OCI-LY7 (cell line): ENCODE results near the gene DFFB. TPM values are rescaled to one million over a fixed set of nuclear protein-coding genes. Genes with fewer than 3 reads are reported as not detected.

Source experiments
- BruUV-seq: library from RNA; stranded (reverse); fragments of 400-500 nt; replicated peaks from 2 replicates; lab custom pipeline; 2021; lab: Mats Ljungman, UMichigan
- CTCF ChIA-PET: fragments of 300-600 bp; sonication (Branson Sonifier 250); formaldehyde crosslinking; loops from one replicate; lab custom pipeline; 2022; ENCODE audit warnings: antibody characterized with exemption; ENCODE audit not compliant: unreplicated experiment; lab: Charles Lee
- POLR2A ChIA-PET: fragments of 300-600 bp; sonication (Branson Sonifier 250); formaldehyde crosslinking; loops from one replicate; lab custom pipeline; 2022; ENCODE audit warnings: antibody characterized with exemption; lab: Charles Lee
- DNase-seq: peaks from one replicate; pipeline ENCODE4 v3.0.0-alpha.2; 2015; ENCODE audit warnings: low spot score
- H2AFZ ChIP-seq: fragments of 200-600 bp; sonication (generic), shearing (Covaris generic); 2 replicates; pipeline ENCODE4 v1.6.1; 2014; ENCODE audit warnings: mild to moderate bottlenecking, antibody characterized with exemption, low read length, moderate library complexity
- H3K27ac ChIP-seq: fragments of 200-600 bp; sonication (generic); 2 replicates; pipeline ENCODE4 v1.5.1; 2014; ENCODE audit warnings: mixed run types, low read depth, mild to moderate bottlenecking, moderate library complexity, low read length, inconsistent platforms; ENCODE audit not compliant: poor library complexity, severe bottlenecking
- H3K36me3 ChIP-seq: fragments of 200-600 bp; sonication (generic); 2 replicates; pipeline ENCODE4 v1.6.1; 2014; ENCODE audit warnings: mild to moderate bottlenecking, antibody characterized with exemption, low read length, moderate library complexity, mixed read lengths; ENCODE audit not compliant: insufficient read depth
- H3K4me1 ChIP-seq: fragments of 200-600 bp; sonication (generic); 2 replicates; pipeline ENCODE4 v1.5.1; 2014; ENCODE audit warnings: mild to moderate bottlenecking, low read length; ENCODE audit not compliant: insufficient read depth, poor library complexity, severe bottlenecking
- H3K4me2 ChIP-seq: fragments of 200-600 bp; sonication (generic); 2 replicates; pipeline ENCODE4 v1.6.1; 2014; ENCODE audit warnings: mild to moderate bottlenecking, low read length
- H3K4me3 ChIP-seq: fragments of 200-600 bp; sonication (generic); 2 replicates; pipeline ENCODE4 v1.5.1; 2014; ENCODE audit warnings: mild to moderate bottlenecking, low read depth, low read length; ENCODE audit not compliant: poor library complexity, severe bottlenecking
- H3K79me2 ChIP-seq: fragments of 200-600 bp; sonication (generic); 2 replicates; pipeline ENCODE4 v1.6.1; 2016; ENCODE audit warnings: low read depth, mild to moderate bottlenecking, low read length, moderate library complexity, mixed read lengths; ENCODE audit not compliant: insufficient read depth
- H3K9me2 ChIP-seq: fragments of 200-600 bp; sonication (generic); 2 replicates; pipeline ENCODE4 v1.6.1; 2016; ENCODE audit warnings: mild to moderate bottlenecking, low read length, mixed read lengths; ENCODE audit not compliant: insufficient read depth
- H3K9me3 ChIP-seq: fragments of 200-600 bp; sonication (generic); 2 replicates; pipeline ENCODE4 v1.6.1; 2014; ENCODE audit warnings: mild to moderate bottlenecking, mixed run types, low read length, mixed read lengths
- H4K20me1 ChIP-seq: fragments of 200-600 bp; sonication (generic); 2 replicates; pipeline ENCODE4 v1.6.1; 2014; ENCODE audit warnings: mild to moderate bottlenecking, antibody characterized with exemption, low read length, moderate library complexity, mixed read lengths; ENCODE audit not compliant: insufficient read depth
- EZH2phosphoT487 ChIP-seq: fragments of 200-600 bp; sonication (generic); IDR thresholded peaks from 2 replicates; pipeline ENCODE4 v1.6.1; 2018; ENCODE audit warnings: low read depth, borderline replicate concordance, mild to moderate bottlenecking, mixed run types, antibody characterized with exemption, low read length, moderate library complexity, mixed read lengths
- intact Hi-C: fragments of 100-400 bp; cut with micrococcal nuclease; formaldehyde crosslinking; loops from one replicate; pipeline ENCODE4 v1.10.0; 2022; ENCODE audit not compliant: unreplicated experiment
- total RNA-seq, 2 experiments: library from RNA; depleted of rRNA in 1 of 2; stranded (reverse); fragments of >200 nt in 1 of 2; shearing (Covaris generic) in 1 of 2; gene quantifications; 2 replicates each; pipeline ENCODE4 v1.2.3, GENCODE V29; 2014 to 2022
- TF ChIP-seq, protein P1 (sequence below): fragments of 200-600 bp; sonication (generic); conservative IDR thresholded peaks from 2 replicates; pipeline ENCODE4 v1.5.1; 2014; ENCODE audit warnings: mild to moderate bottlenecking, antibody characterized with exemption, low read length, moderate library complexity, mixed read lengths

The DFFB gene
- total RNA-seq, 2 experiments from 2014 or later: 15.2 to 17.9 TPM

DNA sequence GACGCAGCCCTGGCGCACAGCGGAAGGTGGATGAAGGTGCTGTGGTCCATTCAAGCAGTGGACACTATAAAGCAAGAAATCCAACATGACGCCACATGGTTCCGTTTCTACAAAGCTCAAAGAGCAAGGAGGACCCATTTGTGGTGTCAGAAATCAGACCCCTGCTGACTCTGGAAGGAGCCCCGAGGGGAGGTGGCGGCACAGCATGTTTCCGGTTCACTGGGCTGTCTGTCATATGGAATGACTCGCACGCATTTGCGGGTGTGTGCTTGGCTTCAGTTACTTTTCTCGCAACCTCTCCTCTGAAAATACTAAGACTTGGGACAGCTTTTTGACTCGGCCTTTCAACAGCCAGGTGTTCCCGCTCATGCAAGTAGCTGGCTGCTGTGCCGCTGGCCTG, 31.9 kb upstream of the DFFB start:
- Histone ChIP-seq H3K4me2 (no peak overlapping the region), H3K9me3 (no peaks in the 10 kb centered on the region), H2AFZ (no peak overlapping the region), H3K36me3 (peaks cover 78% of the 10 kb centered on the region; the same call in 1 of the 2 replicates), H3K4me3 (no peak overlapping the region), H3K9me2 (no peaks in the 10 kb centered on the region), H3K27ac (no peak overlapping the region), H4K20me1 (no peaks in the 10 kb centered on the region), H3K79me2 (no peaks in the 10 kb centered on the region), H3K4me1 (no peaks in the 10 kb centered on the region)
- TF ChIP-seq, protein P1, sequence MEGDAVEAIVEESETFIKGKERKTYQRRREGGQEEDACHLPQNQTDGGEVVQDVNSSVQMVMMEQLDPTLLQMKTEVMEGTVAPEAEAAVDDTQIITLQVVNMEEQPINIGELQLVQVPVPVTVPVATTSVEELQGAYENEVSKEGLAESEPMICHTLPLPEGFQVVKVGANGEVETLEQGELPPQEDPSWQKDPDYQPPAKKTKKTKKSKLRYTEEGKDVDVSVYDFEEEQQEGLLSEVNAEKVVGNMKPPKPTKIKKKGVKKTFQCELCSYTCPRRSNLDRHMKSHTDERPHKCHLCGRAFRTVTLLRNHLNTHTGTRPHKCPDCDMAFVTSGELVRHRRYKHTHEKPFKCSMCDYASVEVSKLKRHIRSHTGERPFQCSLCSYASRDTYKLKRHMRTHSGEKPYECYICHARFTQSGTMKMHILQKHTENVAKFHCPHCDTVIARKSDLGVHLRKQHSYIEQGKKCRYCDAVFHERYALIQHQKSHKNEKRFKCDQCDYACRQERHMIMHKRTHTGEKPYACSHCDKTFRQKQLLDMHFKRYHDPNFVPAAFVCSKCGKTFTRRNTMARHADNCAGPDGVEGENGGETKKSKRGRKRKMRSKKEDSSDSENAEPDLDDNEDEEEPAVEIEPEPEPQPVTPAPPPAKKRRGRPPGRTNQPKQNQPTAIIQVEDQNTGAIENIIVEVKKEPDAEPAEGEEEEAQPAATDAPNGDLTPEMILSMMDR: no peak
- no peak for TF ChIP-seq EZH2phosphoT487
- CTCF ChIA-PET: no interaction called here
- intact Hi-C loops: no loop called here
- no TSS peak for BruUV-seq
- DNase-seq: no peak
- POLR2A ChIA-PET: no interaction called here

DNA sequence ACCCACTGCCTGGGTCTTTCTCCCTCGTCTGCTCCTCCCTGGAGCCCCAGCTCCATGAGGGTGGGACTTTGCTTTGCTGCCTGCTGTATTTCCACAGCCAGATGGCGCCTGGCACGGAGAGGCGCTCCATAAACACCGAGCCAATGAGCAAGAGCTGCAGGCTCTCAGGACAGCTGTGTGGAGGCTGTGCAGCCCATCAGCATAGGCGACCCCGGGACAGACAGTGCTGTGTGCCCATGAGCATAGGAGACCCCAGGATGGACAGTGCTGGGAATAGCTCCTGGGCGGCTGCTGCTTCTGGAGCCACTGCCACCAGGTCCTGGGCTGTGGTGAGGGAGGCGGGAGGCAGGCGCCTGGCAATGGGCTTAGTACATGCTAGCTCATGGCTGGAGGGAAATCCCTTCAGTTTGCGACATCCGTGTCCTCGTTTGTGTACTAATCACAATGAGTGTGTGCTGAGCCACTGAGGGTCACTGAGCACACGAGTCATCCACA, 29.4 kb upstream of the DFFB start:
- Histone ChIP-seq H2AFZ (no peak overlapping the region), H3K4me3 (no peak overlapping the region), H3K4me1 (no peaks in the 10 kb centered on the region), H3K4me2 (no peak overlapping the region), H3K9me3 (no peaks in the 10 kb centered on the region), H3K36me3 (peaks cover 80% of the 10 kb centered on the region), H4K20me1 (no peaks in the 10 kb centered on the region), H3K27ac (no peak overlapping the region), H3K79me2 (no peaks in the 10 kb centered on the region), H3K9me2 (no peaks in the 10 kb centered on the region)
- no TSS peak for BruUV-seq
- intact Hi-C loops: no loop called here
- TF ChIP-seq EZH2phosphoT487: no peak
- TF ChIP-seq, protein P1: no peak
- CTCF ChIA-PET: no interaction called here
- no peak for DNase-seq
- POLR2A ChIA-PET: interaction anchor here (0.9 kb wide), 1 partner anchor 72 kb away, joined by 3 read pairs; no protein-coding TSS in a partner anchor

DNA sequence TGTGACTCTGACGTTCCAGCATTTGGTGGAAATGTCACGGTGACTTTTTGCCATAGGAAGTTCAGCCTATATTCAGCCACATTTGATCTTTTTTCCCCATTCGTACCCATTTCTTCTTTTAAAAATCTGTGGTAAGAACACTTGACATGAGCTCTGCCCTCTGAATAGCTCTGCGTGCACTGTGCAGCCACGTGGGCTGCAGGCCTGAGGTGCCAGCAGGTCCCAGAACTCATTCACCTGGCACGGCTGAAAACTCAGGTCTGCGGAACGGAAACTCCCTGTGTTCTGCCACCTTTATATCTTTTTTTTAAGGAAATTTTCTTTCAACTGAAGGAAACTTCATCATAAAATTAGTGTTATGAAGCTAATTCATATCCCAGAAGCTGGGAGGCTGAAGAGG, 28.9 kb upstream of the DFFB start:
- Histone ChIP-seq H3K36me3 (peaks cover 80% of the 10 kb centered on the region), H3K79me2 (no peaks in the 10 kb centered on the region), H4K20me1 (no peaks in the 10 kb centered on the region), H3K4me2 (no peak overlapping the region), H3K9me3 (no peaks in the 10 kb centered on the region), H2AFZ (no peak overlapping the region), H3K9me2 (no peaks in the 10 kb centered on the region), H3K27ac (no peak overlapping the region), H3K4me3 (no peak overlapping the region), H3K4me1 (no peaks in the 10 kb centered on the region)
- TF ChIP-seq EZH2phosphoT487: no peak
- TF ChIP-seq, protein P1: no peak
- ChIA-PET POLR2A (no interaction called here), CTCF (no interaction called here)
- intact Hi-C loops: no loop called here
- no peak for DNase-seq
- no TSS peak for BruUV-seq
